ENCODE data around the gene SMG1.
"Not testable (repeated sequence)": the region's sequence is repeated elsewhere in the genome, so short reads cannot be mapped to it uniquely, and the experiment has no call there.

SMG1 gene

GRCh38 chr16:18759598-18760520 is 166.3 kb downstream of the SMG1 start:
- DNase-seq (ENCODE audit: low spot score) = peak; percentile 36

GRCh38 chr16:18757960-18758660 is 168.1 kb downstream of the SMG1 start:
- DNase-seq (ENCODE audit: low spot score) = not testable (repeated sequence)

DNA sequence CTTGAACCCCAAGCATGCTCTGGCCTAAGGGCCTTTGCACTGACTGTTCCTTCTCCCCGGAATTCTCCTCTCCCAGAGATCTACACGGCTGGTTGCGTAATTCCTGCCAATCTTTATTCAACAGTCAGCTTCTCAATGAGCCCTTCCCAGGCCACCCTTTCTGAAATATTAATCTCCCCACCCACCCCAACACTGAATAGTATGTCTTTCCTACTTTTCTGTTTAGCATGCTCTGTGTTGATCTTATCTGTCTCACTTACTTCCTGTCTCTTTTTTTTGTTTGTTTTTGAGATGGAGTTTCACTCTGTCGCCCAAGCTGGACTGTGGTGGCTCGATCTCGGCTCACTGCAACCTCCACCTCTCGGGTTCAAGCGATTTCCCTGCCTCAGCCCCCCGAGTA is 169.6 kb downstream of the SMG1 start:
- not testable (repeated sequence) for DNase-seq (ENCODE audit: low spot score)

All from hematopoietic multipotent progenitor cell treated with erythropoietin and hydrocortisone succinate and interleukin-3 and kit ligand, for 17 days (in vitro differentiated cells).